Gastrocnemius medialis (tissue), 4 donors: ENCODE measurements around the gene KIF2A.

Experiments
- POLR2A ChIP-seq, 2 donors: fragments of 450-650 bp; IDR thresholded peaks; one replicate each; pipeline ENCODE4 v1.6.1; 2017; ENCODE audit warnings: antibody characterized with exemption in 2 of 2, mild to moderate bottlenecking in 2 of 2, moderate library complexity in 2 of 2
- TF ChIP-seq, protein P1 (sequence below), 5 experiments: fragments of 450-650 bp in 3 of 5; fragments of 200-600 bp in 2 of 5; sonication (generic) in 2 of 5; IDR thresholded peaks in 4 of 5; conservative IDR thresholded peaks in 1 of 5; 1 replicate in 4 of 5; 2 replicates in 1 of 5; pipeline ENCODE4 v1.5.1; 2016 to 2019; ENCODE audit warnings: antibody characterized with exemption in 5 of 5, mild to moderate bottlenecking in 3 of 5, moderate library complexity in 3 of 5

GRCh38 chr5:62343428-62343827 is 37.4 kb downstream of the KIF2A start:
- TF ChIP-seq, protein P1, sequence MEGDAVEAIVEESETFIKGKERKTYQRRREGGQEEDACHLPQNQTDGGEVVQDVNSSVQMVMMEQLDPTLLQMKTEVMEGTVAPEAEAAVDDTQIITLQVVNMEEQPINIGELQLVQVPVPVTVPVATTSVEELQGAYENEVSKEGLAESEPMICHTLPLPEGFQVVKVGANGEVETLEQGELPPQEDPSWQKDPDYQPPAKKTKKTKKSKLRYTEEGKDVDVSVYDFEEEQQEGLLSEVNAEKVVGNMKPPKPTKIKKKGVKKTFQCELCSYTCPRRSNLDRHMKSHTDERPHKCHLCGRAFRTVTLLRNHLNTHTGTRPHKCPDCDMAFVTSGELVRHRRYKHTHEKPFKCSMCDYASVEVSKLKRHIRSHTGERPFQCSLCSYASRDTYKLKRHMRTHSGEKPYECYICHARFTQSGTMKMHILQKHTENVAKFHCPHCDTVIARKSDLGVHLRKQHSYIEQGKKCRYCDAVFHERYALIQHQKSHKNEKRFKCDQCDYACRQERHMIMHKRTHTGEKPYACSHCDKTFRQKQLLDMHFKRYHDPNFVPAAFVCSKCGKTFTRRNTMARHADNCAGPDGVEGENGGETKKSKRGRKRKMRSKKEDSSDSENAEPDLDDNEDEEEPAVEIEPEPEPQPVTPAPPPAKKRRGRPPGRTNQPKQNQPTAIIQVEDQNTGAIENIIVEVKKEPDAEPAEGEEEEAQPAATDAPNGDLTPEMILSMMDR (IDR thresholded peaks at IDR 0.05 in 4 of 5, conservative IDR thresholded peaks at IDR 0.05 in 1 of 5): no peak
- no peak for TF ChIP-seq POLR2A (IDR thresholded peaks at IDR 0.05)
